B cell (primary cell): ENCODE data around the gene SREBF1. TPM values are rescaled to one million over a fixed set of nuclear protein-coding genes. Genes with fewer than 3 reads are reported as not detected.
"Not testable (repeated sequence)": the region's sequence is repeated elsewhere in the genome, so short reads cannot be mapped to it uniquely, and the experiment has no call there.

Experiments used
- ATAC-seq: fragments of 200-7000 bp; cut with Tn5 transposase; one replicate; pipeline ENCODE4 v1.10.0; 2021; ENCODE audit warnings: low read depth, mild to moderate bottlenecking, moderate number of reproducible peaks, moderate library complexity
- CTCF ChIA-PET: fragments of 350-600 bp; sonication (Branson Sonifier 250); formaldehyde crosslinking; loops from one replicate; lab custom pipeline; 2021; ENCODE audit warnings: antibody characterized with exemption, inconsistent platforms; lab: Charles Lee
- POLR2A ChIA-PET: fragments of 350-600 bp; sonication (Branson Sonifier 250); formaldehyde crosslinking; loops from one replicate; lab custom pipeline; 2021; ENCODE audit warnings: antibody characterized with exemption; lab: Charles Lee
- DNase-seq: peaks from one replicate; pipeline ENCODE4 v3.0.0; 2013
- H2AFZ ChIP-seq: 2 replicates; pipeline ENCODE4 v1.6.1; 2012; ENCODE audit warnings: mild to moderate bottlenecking, low read depth, low read length; ENCODE audit not compliant: insufficient read depth, poor library complexity, severe bottlenecking
- H3K27ac ChIP-seq, 2 donors: 1 replicate in 1 of 2; 2 replicates in 1 of 2; pipeline ENCODE4 v1.5.1; 2012 to 2013; ENCODE audit warnings: low read length in 2 of 2, mild to moderate bottlenecking in 2 of 2, moderate library complexity in 1 of 2
- H3K27me3 ChIP-seq, 4 experiments: fragments of 200-600 bp in 1 of 4; sonication (generic) in 1 of 4; replicated peaks in 1 of 4; 1 replicate in 2 of 4; 2 replicates in 2 of 4; pipeline versions ENCODE4 v1.6.1 to v1.7.0; 2013 to 2016; ENCODE audit warnings: low read length in 3 of 4, mild to moderate bottlenecking in 2 of 4, mixed read lengths in 1 of 4, moderate library complexity in 1 of 4; ENCODE audit not compliant: insufficient read depth in 4 of 4, control insufficient read depth in 3 of 4; ENCODE audit errors: control extremely low read depth in 1 of 4
- H3K36me3 ChIP-seq, 2 experiments: replicated peaks in 1 of 2; 1 replicate in 1 of 2; 2 replicates in 1 of 2; pipeline versions ENCODE4 v1.6.1 to v1.7.1; 2013; ENCODE audit warnings: low read length in 1 of 2; ENCODE audit not compliant: insufficient read depth in 2 of 2, control insufficient read depth in 1 of 2; ENCODE audit errors: control extremely low read depth in 1 of 2, extremely low read depth in 1 of 2
- H3K4me1 ChIP-seq, 2 donors: fragments of 200-600 bp in 1 of 2; sonication (generic) in 1 of 2; 1 replicate in 1 of 2; 2 replicates in 1 of 2; pipeline versions ENCODE4 v1.5.1 to v1.6.1; 2013 to 2017; ENCODE audit warnings: low read length in 2 of 2; ENCODE audit not compliant: control insufficient read depth in 2 of 2, insufficient read depth in 2 of 2
- H3K4me2 ChIP-seq: replicated peaks from 2 replicates; pipeline ENCODE3; 2012; ENCODE audit warnings: mild to moderate bottlenecking, low read depth, low read length; ENCODE audit not compliant: poor library complexity, severe bottlenecking
- H3K4me3 ChIP-seq, 5 experiments: fragments of 200-600 bp in 1 of 5; sonication (generic) in 1 of 5; 1 replicate in 3 of 5; 2 replicates in 2 of 5; pipeline versions ENCODE4 v1.5.1 to v1.7.0; 2011 to 2016; ENCODE audit warnings: low read length in 4 of 5, mild to moderate bottlenecking in 4 of 5, low read depth in 2 of 5, control low read depth in 1 of 5, moderate library complexity in 1 of 5; ENCODE audit not compliant: insufficient read depth in 1 of 5; ENCODE audit errors: control extremely low read depth in 1 of 5, extremely low read depth in 1 of 5
- H3K79me2 ChIP-seq: fragments of 200-600 bp; sonication (generic); one replicate; pipeline ENCODE4 v1.6.0; 2016; ENCODE audit warnings: low read length; ENCODE audit not compliant: control insufficient read depth, insufficient read depth
- H3K9ac ChIP-seq: fragments of 200-600 bp; sonication (generic); 2 replicates; pipeline ENCODE4 v1.6.1; 2017; ENCODE audit warnings: mild to moderate bottlenecking, low read length, moderate library complexity
- H3K9me3 ChIP-seq, 3 donors: one replicate each; pipeline versions ENCODE4 v1.6.1 to v1.7.1; 2013; ENCODE audit warnings: low read length in 2 of 3; ENCODE audit not compliant: control insufficient read depth in 2 of 3, insufficient read depth in 1 of 3; ENCODE audit errors: control extremely low read depth in 1 of 3
- H4K20me1 ChIP-seq: 2 replicates; pipeline ENCODE4 v1.6.0; 2012; ENCODE audit warnings: mild to moderate bottlenecking, low read length; ENCODE audit not compliant: insufficient read depth, control insufficient read depth, poor library complexity, severe bottlenecking
- H3K27ac Mint-ChIP-seq: one replicate; pipeline ENCODE4 v1.8.0; 2021; ENCODE audit warnings: mixed read lengths
- H3K27me3 Mint-ChIP-seq: one replicate; pipeline ENCODE4 v1.8.0; 2021; ENCODE audit warnings: mixed read lengths
- H3K4me1 Mint-ChIP-seq: one replicate; pipeline ENCODE4 v1.8.0; 2021; ENCODE audit warnings: mixed read lengths
- H3K4me3 Mint-ChIP-seq: one replicate; pipeline ENCODE4 v1.8.0; 2021; ENCODE audit warnings: mixed read lengths
- H3K9me3 Mint-ChIP-seq: one replicate; pipeline ENCODE4 v1.8.0; 2022; ENCODE audit warnings: mixed read lengths; ENCODE audit not compliant: insufficient read depth
- EZH2 ChIP-seq: IDR thresholded peaks from 2 replicates; pipeline ENCODE4 v1.6.1; 2012; ENCODE audit warnings: borderline replicate concordance, low read depth, mild to moderate bottlenecking, moderate library complexity, low read length; ENCODE audit not compliant: insufficient read depth, poor library complexity, severe bottlenecking
- WGBS: methylation state at CpG from one replicate; pipeline ENCODE4 v1.1.5; 2013; ENCODE audit warnings: missing lambda C conversion rate; ENCODE audit not compliant: insufficient coverage; 5-methylcytosine and 5-hydroxymethylcytosine counted together
- intact Hi-C: fragments of 100-400 bp; cut with micrococcal nuclease; formaldehyde crosslinking; loops from one replicate; pipeline ENCODE4 v1.10.0; 2022
- polyA plus RNA-seq: library from polyadenylated mRNA; depleted of rRNA; stranded (reverse); fragments of >200 nt; gene quantifications from 2 replicates; pipeline ENCODE4 v1.2.3, GENCODE V29; 2012
- total RNA-seq, 2 donors: library from RNA; stranded (reverse); fragments of 120-200 nt in 1 of 2; gene quantifications; 1 replicate in 1 of 2; 2 replicates in 1 of 2; pipeline versions ENCODE4 v1.2.3 to v1.2.4, GENCODE V29; 2013 to 2022
- TF ChIP-seq, protein P1 (sequence below): fragments of 200-600 bp; IDR thresholded peaks from one replicate; pipeline ENCODE4 v1.8.0; 2022; ENCODE audit warnings: antibody characterized with exemption, mild to moderate bottlenecking

Gene SREBF1
- total and polyA plus RNA-seq, 2 donors (not counting 1 experiment from before 2014, with no cell fraction given): 21.6 to 34.9 TPM

DNA sequence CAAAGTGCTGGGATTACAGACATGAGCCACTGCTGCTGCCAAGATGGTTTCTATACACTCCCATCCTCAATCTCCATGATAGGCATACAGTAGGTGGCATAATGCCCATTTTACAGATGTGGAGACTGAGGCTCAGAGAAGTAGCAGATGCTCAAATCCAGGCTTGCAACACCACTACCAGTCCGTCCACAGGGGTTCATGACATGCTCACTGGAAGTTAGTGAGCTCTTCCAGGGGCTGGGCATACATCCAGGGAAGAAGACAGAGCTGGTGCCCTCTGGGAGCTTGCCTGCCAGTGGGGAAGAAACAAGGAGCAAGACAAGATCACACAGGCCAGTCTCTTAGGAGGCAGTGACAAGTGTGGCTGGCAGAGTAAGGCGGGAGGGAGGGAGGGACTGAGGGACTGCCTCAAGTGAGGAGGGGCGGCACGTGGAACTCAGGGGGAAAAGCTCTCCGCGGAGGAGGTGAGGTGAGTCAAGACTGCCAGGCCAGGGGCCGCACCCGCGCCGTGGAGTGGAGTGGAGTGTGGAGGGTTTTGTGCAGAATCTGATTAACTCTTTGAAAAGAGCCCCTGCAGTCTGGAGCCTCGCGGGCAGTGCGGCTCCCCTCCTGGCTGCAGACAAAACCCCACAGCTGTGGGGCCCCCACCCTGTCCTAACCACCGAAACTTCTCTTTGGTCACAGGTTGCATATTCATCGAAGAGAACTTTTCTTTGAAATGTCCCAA lies 27.9 kb downstream of the SREBF1 start:
- H3K9me3 Mint-ChIP-seq: no peaks in the 10 kb centered on the region
- DNase-seq (no peak), ATAC-seq (no peak)
- ChIA-PET POLR2A (interaction anchor here (1.0 kb wide), 1 partner anchor 125 kb away, joined by 3 read pairs; no protein-coding TSS in a partner anchor), CTCF (interaction anchor here (1.4 to 2.1 kb wide), 5 partner anchors 24 to 129 kb away, joined by 4 to 8 read pairs (median 6); no protein-coding TSS in a partner anchor)
- H3K27ac Mint-ChIP-seq: peak overlapping the region; percentile 26
- Histone ChIP-seq H3K27me3 (no peaks in the 10 kb centered on the region), H3K36me3 (peaks cover 0 to 9% of the 10 kb centered on the region in 2 experiments), H3K4me1 (peaks cover 0 to 9% of the 10 kb centered on the region in 2 donors), H3K4me3 (no peak overlapping the region), H3K9me3 (no peaks in the 10 kb centered on the region), H3K27ac (no peak overlapping the region), H3K79me2 (no peaks in the 10 kb centered on the region), H3K4me2 (no peak overlapping the region), H2AFZ (no peak overlapping the region), H3K9ac (no peak overlapping the region), H4K20me1 (peaks cover 14% of the 10 kb centered on the region)
- peaks cover 7% of the 10 kb centered on the region for H3K4me1 Mint-ChIP-seq
- TF ChIP-seq, protein P1, sequence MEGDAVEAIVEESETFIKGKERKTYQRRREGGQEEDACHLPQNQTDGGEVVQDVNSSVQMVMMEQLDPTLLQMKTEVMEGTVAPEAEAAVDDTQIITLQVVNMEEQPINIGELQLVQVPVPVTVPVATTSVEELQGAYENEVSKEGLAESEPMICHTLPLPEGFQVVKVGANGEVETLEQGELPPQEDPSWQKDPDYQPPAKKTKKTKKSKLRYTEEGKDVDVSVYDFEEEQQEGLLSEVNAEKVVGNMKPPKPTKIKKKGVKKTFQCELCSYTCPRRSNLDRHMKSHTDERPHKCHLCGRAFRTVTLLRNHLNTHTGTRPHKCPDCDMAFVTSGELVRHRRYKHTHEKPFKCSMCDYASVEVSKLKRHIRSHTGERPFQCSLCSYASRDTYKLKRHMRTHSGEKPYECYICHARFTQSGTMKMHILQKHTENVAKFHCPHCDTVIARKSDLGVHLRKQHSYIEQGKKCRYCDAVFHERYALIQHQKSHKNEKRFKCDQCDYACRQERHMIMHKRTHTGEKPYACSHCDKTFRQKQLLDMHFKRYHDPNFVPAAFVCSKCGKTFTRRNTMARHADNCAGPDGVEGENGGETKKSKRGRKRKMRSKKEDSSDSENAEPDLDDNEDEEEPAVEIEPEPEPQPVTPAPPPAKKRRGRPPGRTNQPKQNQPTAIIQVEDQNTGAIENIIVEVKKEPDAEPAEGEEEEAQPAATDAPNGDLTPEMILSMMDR: no peak
- TF ChIP-seq EZH2: no peak
- intact Hi-C loops: no loop called here
- H3K4me3 Mint-ChIP-seq: no peak overlapping the region
- WGBS: 61% methylated on average over 6 of the region's 15 CpGs
- no peaks in the 10 kb centered on the region for H3K27me3 Mint-ChIP-seq

DNA sequence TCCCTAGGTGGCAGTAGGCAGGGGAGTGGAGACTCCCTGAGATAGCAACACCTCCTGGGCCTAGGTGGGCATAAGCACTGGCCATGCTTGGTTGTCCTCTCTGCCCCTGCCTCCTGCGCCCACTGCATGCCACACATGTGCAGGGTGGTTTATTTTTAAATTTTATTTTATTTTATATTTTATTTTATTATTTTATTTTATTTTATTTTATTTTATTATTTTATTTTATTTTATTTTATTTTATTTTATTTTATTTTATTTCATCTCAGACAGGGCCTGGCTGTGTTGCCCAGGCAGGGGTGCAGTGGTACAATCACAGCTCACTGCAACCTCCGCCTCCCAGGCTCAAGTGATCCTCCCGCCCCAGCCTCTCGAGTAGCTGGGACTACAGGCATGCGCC lies 28.6 kb downstream of the SREBF1 start:
- H3K9me3 ChIP-seq: not testable (repeated sequence)

More for the DNA sequence above, 28.6 kb downstream of the SREBF1 start:
- intact Hi-C loops, H3K27ac Mint-ChIP-seq, H3K27ac ChIP-seq, H3K27me3 Mint-ChIP-seq, POLR2A ChIA-PET, H3K4me3 ChIP-seq, H3K4me1 Mint-ChIP-seq, H3K36me3 ChIP-seq, H3K27me3 ChIP-seq, ATAC-seq, DNase-seq, H2AFZ ChIP-seq, H3K9ac ChIP-seq, H3K79me2 ChIP-seq, H3K4me3 Mint-ChIP-seq, H3K4me1 ChIP-seq, H3K4me2 ChIP-seq, H3K9me3 Mint-ChIP-seq: not testable (repeated sequence)
- 100% methylated on average over 2 of the region's 5 CpGs for WGBS
- CTCF ChIA-PET: interaction anchor here (1.4 to 2.1 kb wide), 4 partner anchors 23 to 128 kb away, joined by 4 to 8 read pairs (median 5); no protein-coding TSS in a partner anchor
- H4K20me1 ChIP-seq: peaks cover 14% of the 10 kb centered on the region
